Measurements from ENCODE around the gene AMIGO2.

DNA sequence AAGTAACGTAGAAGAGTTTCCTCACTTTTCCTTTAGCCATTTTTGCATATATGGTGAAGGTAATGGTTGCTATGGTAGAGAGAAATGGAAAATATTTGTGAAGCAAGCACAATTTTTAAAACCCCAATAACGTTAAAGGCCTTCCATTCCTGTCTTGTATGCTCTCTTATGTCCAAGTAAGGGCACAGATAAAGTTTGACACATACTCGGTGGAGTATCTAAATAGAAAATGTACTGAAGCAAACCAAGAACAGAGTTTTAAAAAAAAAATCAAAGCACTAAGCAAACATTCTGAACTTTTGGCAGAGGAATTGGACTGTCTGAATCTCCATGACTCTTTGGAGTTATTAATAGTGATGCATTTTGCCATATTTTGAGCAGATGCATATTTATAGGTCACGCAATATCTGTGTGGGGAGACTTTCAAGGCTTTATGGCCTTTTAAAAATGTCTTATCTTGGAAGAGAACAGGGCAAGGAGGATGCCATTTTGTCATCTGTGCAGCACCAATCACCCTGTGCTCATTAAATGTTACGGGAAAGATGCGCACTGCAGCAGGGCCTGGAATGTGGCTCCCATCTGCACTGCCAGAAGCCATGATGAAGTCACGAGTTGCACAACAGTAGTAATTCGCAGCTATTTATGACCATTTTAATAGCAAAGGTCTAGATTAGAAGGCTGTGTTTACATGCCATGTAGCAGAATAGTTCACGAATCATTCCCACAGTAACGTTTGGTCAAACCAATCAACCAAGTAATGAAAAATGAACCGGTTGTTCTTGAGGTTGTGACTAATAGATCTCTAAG, 23.3 kb upstream of the AMIGO2 start:
- TF ChIP-seq, protein P1, sequence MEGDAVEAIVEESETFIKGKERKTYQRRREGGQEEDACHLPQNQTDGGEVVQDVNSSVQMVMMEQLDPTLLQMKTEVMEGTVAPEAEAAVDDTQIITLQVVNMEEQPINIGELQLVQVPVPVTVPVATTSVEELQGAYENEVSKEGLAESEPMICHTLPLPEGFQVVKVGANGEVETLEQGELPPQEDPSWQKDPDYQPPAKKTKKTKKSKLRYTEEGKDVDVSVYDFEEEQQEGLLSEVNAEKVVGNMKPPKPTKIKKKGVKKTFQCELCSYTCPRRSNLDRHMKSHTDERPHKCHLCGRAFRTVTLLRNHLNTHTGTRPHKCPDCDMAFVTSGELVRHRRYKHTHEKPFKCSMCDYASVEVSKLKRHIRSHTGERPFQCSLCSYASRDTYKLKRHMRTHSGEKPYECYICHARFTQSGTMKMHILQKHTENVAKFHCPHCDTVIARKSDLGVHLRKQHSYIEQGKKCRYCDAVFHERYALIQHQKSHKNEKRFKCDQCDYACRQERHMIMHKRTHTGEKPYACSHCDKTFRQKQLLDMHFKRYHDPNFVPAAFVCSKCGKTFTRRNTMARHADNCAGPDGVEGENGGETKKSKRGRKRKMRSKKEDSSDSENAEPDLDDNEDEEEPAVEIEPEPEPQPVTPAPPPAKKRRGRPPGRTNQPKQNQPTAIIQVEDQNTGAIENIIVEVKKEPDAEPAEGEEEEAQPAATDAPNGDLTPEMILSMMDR (IDR thresholded peaks at IDR 0.05 in 8 of 11, conservative IDR thresholded peaks at IDR 0.05 in 3 of 11) = no peak
- TF ChIP-seq POLR2A (IDR thresholded peaks at IDR 0.05) (no peak), POLR2AphosphoS5 (IDR thresholded peaks at IDR 0.05) (peak in 1 of 3 donors; percentile 64)
